GM12801 (cell line): ENCODE measurements around the gene ACO2.

ENCODE experiments used
- TF ChIP-seq, protein P1 (sequence below): IDR thresholded peaks from one replicate; pipeline ENCODE4 v1.5.1; 2011; ENCODE audit warnings: control low read depth; ENCODE audit not compliant: insufficient read length; ENCODE audit errors: extremely low read depth

Gene ACO2

DNA sequence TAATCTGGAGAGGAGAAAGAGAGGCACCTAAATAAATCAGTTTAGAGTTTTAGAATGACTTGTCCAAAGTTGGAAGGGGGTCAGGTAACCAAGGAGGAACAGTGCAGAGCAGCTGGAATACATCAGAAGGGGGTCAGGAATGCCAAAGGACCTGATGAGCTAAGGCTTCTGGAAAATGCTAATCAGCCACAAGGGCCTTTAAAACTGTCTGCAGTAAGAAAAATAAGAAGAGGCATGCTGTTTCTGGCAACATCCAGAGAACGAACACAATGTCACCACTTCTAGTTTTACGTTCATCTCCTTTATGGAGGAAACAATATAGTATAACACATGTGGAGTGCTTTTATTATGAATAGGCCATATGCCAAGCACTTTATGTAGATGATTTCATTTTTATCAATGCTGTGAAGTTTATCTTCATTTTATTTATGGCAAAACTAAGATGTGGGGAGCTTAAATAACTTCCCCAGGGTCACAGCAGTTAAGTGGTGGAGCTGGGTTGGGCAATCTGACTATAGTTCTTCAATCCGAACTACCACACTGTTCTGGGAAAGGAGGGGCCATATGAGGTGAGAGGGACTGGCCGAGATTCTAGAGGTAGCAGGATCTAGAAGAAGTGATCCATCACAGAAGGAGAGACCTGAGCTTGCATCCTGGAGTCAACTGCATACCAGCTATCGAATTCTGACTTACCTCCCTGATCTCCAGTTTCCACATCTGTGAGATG, 22.6 kb downstream of the ACO2 start:
- TF ChIP-seq, protein P1, sequence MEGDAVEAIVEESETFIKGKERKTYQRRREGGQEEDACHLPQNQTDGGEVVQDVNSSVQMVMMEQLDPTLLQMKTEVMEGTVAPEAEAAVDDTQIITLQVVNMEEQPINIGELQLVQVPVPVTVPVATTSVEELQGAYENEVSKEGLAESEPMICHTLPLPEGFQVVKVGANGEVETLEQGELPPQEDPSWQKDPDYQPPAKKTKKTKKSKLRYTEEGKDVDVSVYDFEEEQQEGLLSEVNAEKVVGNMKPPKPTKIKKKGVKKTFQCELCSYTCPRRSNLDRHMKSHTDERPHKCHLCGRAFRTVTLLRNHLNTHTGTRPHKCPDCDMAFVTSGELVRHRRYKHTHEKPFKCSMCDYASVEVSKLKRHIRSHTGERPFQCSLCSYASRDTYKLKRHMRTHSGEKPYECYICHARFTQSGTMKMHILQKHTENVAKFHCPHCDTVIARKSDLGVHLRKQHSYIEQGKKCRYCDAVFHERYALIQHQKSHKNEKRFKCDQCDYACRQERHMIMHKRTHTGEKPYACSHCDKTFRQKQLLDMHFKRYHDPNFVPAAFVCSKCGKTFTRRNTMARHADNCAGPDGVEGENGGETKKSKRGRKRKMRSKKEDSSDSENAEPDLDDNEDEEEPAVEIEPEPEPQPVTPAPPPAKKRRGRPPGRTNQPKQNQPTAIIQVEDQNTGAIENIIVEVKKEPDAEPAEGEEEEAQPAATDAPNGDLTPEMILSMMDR = no peak

DNA sequence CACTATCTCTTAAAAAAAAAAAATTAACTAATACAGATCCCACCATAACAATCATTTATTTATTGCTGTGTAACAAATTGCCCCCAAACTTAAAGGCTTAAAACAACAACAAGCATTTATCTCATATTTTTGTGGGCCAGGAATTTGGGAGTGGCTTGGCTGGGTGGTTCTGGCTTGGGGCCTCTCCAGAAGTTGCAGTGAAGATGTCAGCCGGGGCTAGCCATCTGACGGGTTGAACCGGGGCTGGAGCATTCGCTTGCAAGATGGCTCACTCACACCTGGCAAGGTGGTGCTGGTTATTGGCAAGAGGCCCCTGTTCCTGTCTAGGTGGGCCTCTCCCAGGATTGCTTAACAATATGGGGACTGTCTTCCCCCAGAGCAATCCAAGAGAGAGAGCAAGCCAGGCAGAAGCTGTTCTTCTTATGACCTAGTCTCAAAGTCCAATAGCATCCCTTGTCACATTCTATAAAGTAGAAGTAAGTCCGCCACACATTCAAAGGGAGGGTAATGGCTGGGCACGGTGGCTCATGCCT, 29.5 kb downstream of the ACO2 start:
- TF ChIP-seq, protein P1 = no peak

DNA sequence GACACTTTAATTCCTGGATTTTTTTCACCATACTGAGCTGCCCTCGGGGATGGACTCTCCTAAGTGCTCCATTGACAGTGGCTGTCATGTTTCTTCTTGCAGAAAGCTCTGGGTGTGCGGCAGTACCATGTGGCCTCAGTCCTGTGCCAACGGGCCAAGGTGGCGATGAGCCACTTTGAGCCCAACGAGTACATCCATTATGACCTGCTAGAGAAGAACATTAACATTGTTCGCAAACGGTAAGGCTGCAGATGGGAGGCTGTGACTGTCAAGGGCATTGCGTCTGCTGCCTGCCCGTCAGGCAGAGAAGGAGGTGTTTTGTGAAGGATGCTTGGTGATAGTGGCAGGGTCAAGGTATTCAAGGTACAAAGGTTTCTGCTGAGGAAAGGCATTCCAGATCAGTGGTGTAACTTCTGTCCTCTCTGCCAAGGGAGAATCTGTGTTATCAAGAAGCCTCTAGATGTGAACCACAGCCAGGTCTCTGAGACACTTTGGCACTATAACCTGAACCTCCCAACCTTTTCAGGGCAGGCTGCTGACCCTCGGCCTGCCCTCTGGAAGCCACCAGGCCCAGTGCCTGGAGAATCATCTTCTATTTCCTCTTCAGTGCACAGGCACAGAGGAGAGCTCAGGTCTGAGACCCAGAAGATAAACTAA, 30.8 kb downstream of the ACO2 start:
- TF ChIP-seq, protein P1 = no peak

DNA sequence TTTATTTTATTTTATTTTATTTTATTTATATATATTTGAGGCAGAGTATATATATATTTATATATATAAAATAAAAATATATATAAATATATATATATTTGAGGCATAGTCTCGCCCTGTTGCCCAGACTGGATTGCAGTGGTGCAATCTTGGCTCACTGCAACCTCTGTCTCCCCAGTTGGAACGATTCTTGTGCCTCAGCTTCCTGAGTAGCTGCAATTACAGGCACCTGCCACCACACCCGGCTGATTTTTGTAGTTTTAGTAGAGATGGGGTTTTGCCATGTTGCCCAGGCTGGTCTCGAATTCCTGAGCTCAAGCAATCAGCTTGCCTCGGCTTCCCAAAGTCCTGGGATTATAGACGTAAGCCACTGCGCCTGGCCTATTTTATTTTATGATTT, 31.4 kb downstream of the ACO2 start:
- TF ChIP-seq, protein P1 = no peak

GRCh38 chr22:41501209-41501608, 32.3 kb downstream of the ACO2 start:
- TF ChIP-seq, protein P1 = no peak

GRCh38 chr22:41504397-41504796, 35.5 kb downstream of the ACO2 start:
- TF ChIP-seq, protein P1 = no peak

- TF ChIP-seq, protein P1 = no peak
Observed at GRCh38 chr22:41504816-41505215, 35.9 kb downstream of the ACO2 start.
